GM21737 (cell line): ENCODE data around the gene MINDY4.
A peak's percentile ranks its signal among the peaks of the same experiment; 100 is the strongest.

Experiments used
- ATAC-seq: cut with Tn5 transposase; IDR thresholded peaks from one replicate; pipeline ENCODE4 v1.9.1; 2021; ENCODE audit warnings: mild to moderate bottlenecking, moderate library complexity; ENCODE audit not compliant: unreplicated experiment

MINDY4 gene

GRCh38 chr7:30771174-30771879 is at the start of gene MINDY4:
TSS of gene MINDY4 (plus strand) at chr7:30771417. CDS start at chr7:30771494, 77 bp downstream.
- peak; percentile 78 for ATAC-seq

- ATAC-seq, result no peak
These were observed 49.0 kb upstream of the MINDY4 start for GRCh38 chr7:30722187-30722586.

- no peak for ATAC-seq
These were observed 48.5 kb upstream of the MINDY4 start for GRCh38 chr7:30722671-30723070.

- no peak for ATAC-seq
These were observed 47.4 kb upstream of the MINDY4 start for GRCh38 chr7:30723776-30724175.

- ATAC-seq, result no peak
These were observed 44.8 kb upstream of the MINDY4 start for GRCh38 chr7:30726296-30727006.

GRCh38 chr7:30727061-30727945 is 43.9 kb upstream of the MINDY4 start:
- ATAC-seq, result no peak

GRCh38 chr7:30728591-30729100 is 42.6 kb upstream of the MINDY4 start:
- no peak for ATAC-seq

GRCh38 chr7:30729642-30730041 is 41.6 kb upstream of the MINDY4 start:
- ATAC-seq, result no peak

- ATAC-seq, result no peak
These were observed 41.1 kb upstream of the MINDY4 start for GRCh38 chr7:30730097-30730496.

- no peak for ATAC-seq
These were observed 40.2 kb upstream of the MINDY4 start for GRCh38 chr7:30730996-30731395.

GRCh38 chr7:30731581-30731980 is 39.6 kb upstream of the MINDY4 start:
- ATAC-seq, result no peak

- ATAC-seq, result no peak
These were observed 38.6 kb upstream of the MINDY4 start for GRCh38 chr7:30732606-30733005.

GRCh38 chr7:30733216-30733615 is 38.0 kb upstream of the MINDY4 start:
- no peak for ATAC-seq

- ATAC-seq, result no peak
These were observed 37.5 kb upstream of the MINDY4 start for GRCh38 chr7:30733691-30734090.

GRCh38 chr7:30734497-30734896 is 36.7 kb upstream of the MINDY4 start:
- no peak for ATAC-seq

GRCh38 chr7:30735631-30736030 is 35.6 kb upstream of the MINDY4 start:
- no peak for ATAC-seq

GRCh38 chr7:30736291-30736690 is 34.9 kb upstream of the MINDY4 start:
- no peak for ATAC-seq

- no peak for ATAC-seq
These were observed 32.9 kb upstream of the MINDY4 start for GRCh38 chr7:30738026-30738915.

- no peak for ATAC-seq
These were observed 31.5 kb upstream of the MINDY4 start for GRCh38 chr7:30739691-30740090.
